GM06990 (cell line): ENCODE data around the gene MAP1LC3B2.
A peak's percentile ranks its signal among the peaks of the same experiment; 100 is the strongest.

Source experiments
- DNase-seq: peaks from one replicate; pipeline ENCODE4 v3.0.0-alpha.2; 2011; ENCODE audit not compliant: insufficient read length; ENCODE audit errors: extremely low read depth
- H3K27me3 ChIP-seq: replicated peaks from 2 replicates; pipeline ENCODE4 v1.6.0; 2011; ENCODE audit warnings: low read length; ENCODE audit not compliant: control insufficient read depth, insufficient read depth
- H3K36me3 ChIP-seq: 2 replicates; pipeline ENCODE4 v1.5.1; 2011; ENCODE audit warnings: low read length; ENCODE audit not compliant: control insufficient read depth, insufficient read depth
- H3K4me3 ChIP-seq: replicated peaks from 2 replicates; pipeline ENCODE4 v1.5.1; 2011; ENCODE audit warnings: low read depth, mild to moderate bottlenecking, control low read depth, low read length
- CTCF ChIP-seq: IDR thresholded peaks from 2 replicates; pipeline ENCODE4 v1.5.1; 2011; ENCODE audit warnings: low read length, control low read depth, mild to moderate bottlenecking, inconsistent platforms; ENCODE audit not compliant: insufficient read depth, poor library complexity, severe bottlenecking

MAP1LC3B2 gene

GRCh38 chr12:116542345-116542956 lies 16.7 kb upstream of the MAP1LC3B2 start:
- Histone ChIP-seq H3K36me3 (no peaks in the 10 kb centered on the region), H3K27me3 (no peaks in the 10 kb centered on the region), H3K4me3 (no peak overlapping the region)
- DNase-seq = no peak
- TF ChIP-seq CTCF = no peak

GRCh38 chr12:116544656-116545055 lies 14.5 kb upstream of the MAP1LC3B2 start:
- DNase-seq = no peak
- Histone ChIP-seq H3K27me3 (no peaks in the 10 kb centered on the region; the same call in 1 of the 2 replicates), H3K36me3 (no peaks in the 10 kb centered on the region), H3K4me3 (no peak overlapping the region)
- no peak for TF ChIP-seq CTCF

- Histone ChIP-seq H3K4me3 (no peak overlapping the region), H3K36me3 (no peaks in the 10 kb centered on the region), H3K27me3 (no peaks in the 10 kb centered on the region; the same call in 1 of the 2 replicates)
- DNase-seq = no peak
- no peak for TF ChIP-seq CTCF
Observed at GRCh38 chr12:116545144-116545543, 14.0 kb upstream of the MAP1LC3B2 start.

GRCh38 chr12:116545936-116546335 lies 13.2 kb upstream of the MAP1LC3B2 start:
- no peaks in the 10 kb centered on the region for H3K36me3 ChIP-seq
- TF ChIP-seq CTCF = no peak
- no peak overlapping the region for H3K4me3 ChIP-seq
- H3K27me3 ChIP-seq = no peaks in the 10 kb centered on the region; the same call in 1 of the 2 replicates
- DNase-seq = no peak

GRCh38 chr12:116547955-116548501 lies 11.2 kb upstream of the MAP1LC3B2 start:
- peak; percentile 48 for DNase-seq
- H3K36me3 ChIP-seq = no peaks in the 10 kb centered on the region
- TF ChIP-seq CTCF = no peak
- H3K27me3 ChIP-seq = no peaks in the 10 kb centered on the region; the same call in 1 of the 2 replicates
- H3K4me3 ChIP-seq = no peak overlapping the region
